ENCODE data around the gene PTPRG.
A peak's percentile ranks its signal among the peaks of the same experiment; 100 is the strongest.

Gene PTPRG

DNA sequence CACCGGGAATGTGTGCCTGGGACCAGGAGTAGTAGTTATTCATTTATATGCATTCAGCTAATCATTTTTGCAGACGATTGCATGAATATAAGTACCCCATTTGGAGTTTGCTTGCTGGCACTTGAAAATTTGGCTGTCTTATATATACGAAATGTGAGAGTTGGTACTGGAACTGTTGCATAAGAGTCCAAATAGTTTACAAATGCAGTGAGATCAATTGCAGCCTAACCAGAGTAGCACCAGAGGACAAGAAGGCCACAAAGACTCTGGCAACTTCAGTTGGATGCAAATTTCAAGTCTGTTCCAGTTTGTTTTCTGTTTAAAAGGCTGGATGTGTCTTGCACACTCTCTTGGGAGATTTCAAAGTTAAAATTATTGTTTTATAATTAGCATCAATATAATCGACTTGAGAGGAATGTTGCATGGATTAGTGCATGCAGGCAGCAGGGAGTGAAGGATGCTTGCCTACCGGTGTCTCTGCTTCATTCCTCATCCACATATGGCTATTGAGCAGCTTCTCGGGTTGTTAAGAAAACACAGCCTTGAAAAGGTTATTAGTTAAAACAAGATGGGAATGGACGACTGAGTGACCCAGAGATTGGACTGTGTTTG lies 213.0 kb downstream of the PTPRG start:
- no peak for DNase-seq

DNA sequence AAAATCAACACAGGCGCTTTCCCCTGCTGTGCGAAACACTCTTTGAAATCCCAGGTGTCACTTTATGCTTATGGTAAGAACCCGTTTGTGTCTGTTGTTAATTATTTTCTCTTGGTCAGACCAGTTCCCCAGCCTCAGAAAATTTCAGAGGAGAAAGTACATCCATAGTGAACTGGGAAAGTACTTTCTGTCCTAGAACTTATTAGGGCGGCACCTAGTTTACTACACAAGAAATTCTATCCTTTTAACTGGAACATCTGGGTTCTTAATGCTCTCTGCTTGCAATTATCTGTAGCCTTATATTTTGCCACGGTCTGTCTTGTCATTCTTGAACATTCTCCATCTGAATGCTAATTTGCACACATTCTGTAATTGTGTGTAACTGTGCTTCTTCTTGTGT lies 215.0 kb downstream of the PTPRG start:
- DNase-seq, result no peak

DNA sequence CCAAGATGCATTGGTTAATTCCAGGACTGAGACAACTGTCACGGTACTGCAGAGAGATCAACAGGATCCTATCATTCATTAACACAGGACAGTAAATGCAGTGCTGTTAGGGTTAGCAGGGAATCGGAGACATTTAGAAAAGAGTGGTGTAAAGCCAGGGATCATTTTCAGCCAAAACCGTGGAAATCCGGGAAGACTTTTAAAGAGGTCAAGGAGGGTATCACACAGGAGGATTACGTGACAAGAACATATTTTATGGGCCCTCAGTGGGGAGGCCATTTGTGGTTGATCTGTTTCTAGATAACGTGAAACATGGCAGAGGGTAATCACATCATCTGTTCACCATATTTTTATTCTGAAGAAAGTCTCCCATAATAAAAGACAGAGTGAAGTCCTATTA lies 216.1 kb downstream of the PTPRG start:
- DNase-seq, result no peak

DNA sequence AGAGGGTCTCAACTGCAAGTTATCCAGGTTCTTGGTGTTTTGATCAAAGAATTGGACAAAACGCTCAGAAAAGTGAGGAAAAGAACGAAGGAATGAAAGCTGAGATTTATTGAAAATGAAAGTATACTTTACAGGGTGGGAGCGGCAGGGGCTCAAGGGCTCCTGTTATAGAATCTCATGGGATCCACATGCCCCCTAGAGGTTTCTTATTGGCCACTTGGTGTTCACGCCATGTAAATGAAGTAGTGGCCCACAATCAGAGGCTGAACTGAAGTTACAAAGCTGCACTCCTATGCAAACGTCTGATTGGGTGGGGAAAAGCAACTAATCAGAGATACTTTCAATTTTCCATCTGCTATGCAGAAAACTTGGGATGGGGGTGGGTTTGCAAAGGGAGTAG lies 216.7 kb downstream of the PTPRG start:
- DNase-seq, result no peak

DNA sequence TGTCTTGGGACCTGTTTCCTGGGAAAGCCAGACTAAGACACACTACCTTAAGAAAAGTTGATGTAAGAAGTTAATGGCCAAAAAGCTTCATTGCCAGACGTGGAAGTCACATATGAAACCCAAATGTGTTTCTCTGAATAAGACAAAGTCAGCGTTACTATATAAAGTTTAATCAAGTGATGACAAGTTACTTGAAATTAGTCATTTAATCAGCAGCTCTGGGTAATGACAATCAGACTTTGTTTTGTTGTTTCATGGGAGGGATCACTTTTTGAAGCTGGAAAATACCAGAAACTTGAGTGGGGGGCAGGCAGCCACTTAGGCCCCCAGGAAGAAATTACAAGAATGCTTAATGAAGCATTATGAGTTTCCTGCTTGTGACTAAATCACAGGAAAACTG lies 218.6 kb downstream of the PTPRG start:
- no peak for DNase-seq

DNA sequence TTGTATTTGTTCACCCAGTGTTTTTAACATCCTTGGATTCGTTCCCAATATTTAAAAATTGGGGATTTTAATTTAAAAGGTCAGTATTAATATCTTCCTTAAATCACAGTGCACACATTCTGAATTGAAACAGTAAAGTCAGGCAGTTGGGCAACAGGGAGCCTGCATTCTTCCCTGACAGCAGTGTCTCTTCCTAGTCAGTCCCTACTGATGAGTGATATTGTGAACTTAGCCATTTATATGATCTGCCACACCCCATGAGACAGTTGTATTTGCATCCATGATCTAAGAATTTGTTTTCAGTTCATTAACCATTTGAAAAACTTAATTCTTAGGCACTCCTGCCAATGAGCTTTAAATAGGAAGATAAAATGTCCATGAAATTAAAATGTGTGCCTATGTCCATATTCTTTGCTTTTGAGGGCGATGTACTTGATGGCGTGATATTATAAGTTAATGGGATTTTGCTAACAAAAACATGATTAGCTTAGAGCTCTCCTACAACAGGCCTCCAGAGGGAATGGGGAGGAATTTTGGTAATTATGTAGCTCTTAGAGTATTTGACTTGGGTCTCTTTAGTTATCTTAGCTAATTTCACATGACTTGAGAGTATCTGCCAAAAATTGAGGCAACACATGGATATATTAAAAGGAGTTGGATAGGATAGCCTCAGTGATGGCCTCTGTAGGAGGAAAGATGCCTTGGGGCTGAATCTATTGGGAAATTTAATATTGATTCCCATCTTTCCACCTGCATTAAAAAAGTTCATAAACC lies 219.3 kb downstream of the PTPRG start:
- DNase-seq, result no peak

DNA sequence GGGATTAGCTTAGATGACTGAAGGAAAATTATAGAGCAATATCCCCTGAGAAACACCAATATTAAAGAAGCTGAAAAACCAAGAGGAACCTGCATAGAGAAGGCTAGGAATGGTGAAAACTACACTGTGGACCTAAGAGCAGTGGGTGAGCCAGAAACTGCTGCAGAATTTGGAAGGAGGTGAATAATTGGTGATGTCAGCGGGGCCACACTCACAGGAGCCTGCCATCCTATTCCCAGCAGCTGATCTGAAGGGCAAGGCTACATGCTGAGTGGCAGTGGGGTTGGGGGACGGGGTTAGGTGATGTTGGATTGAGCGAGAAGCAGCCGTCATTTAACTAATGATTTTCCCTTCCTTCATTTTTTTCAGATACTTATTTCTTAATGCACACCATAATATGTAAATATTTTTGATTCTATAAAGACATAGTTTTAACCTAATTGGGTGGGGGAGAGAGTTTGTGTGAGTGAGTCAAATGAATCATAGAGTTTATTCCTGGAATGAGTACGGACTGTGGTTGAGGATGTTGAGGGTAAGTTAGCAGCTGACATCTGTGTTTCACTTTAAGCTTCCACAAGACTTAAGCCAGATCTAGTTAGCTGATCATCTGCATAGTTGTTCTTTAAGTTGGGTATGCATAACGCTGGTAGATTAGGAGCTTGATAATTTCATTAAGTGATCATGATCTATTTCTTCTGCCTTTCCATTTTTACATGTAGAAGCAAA lies 222.8 kb downstream of the PTPRG start:
- no peak for DNase-seq

DNA sequence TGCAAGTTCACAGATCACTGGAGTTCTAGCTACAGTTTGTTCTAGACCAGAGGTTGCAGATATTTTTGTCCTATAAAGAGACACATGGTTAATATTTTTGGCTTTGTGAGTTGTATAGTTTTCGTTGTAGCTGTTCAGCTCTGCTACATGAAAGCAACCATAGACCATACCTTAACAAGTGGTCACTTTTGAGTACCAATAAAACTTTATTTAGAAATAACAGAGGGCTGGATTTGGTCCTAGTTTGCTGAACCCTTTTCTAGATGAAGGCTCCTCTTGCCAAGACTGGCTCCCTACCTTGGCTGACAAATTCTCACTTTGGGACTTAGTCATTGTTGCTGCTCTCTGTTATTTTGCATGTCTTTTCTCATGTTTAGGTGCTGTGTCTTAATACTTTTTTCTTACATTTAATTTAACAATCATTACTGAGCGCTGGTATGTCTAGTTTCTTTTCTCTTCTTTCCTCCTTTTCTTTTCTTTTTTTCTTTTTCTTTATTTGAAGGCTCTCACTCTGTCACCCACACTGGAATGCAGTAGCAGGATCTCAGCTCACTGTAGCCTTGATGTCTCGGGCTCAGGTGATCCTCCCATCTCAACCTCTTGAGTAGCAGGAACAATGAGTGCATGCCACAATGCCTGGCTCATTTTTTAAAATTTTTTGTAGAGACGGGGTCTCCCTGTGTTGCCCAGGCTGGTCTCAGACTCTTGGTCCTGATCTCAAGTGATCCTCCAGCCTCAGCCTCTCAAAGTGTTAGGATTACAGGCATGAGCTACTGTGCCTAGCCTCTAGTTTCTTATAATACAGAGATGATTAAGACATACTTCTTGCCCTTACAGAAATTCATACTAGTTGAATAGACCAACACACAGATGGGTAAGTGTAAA lies 227.5 kb downstream of the PTPRG start:
- no peak for DNase-seq

DNA sequence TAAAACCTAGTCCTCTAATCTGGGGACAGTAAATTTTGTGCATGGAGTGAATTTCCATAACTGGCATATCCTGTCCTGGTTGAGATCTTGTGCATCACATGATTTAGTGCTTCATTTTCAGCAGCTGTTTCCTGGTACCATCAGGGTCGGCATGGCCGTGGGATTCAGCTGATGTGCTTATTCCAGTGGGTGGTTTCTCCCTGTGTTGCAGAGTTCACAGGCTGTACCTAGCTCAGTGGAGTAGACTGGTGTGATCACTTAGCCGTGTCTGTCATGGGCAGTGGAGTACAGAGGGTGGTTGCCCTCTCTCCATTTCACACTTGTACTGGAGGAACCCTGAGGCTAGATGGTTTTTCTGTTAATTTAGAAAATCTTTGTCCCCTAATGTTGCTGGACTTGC lies 228.5 kb downstream of the PTPRG start:
- no peak for DNase-seq

DNA sequence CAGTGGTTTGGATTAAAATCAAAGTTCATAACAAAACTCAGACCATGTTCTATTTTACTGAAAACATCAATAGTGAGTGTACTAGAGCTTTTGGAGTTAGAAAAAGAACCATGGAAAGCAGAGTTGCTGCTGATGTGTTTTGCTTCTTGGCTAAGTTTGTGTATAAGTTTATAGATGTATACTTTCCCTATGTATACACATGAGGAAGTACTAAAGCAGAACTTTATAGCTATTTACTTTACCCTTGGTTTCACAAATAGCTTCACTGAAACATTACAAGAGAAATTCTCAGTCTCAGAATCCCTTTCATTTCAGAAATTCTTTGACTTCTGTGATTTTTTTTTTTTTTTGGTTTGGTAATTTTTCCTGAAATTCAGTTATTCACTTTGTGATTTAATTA lies 229.0 kb downstream of the PTPRG start:
- DNase-seq, result no peak

DNA sequence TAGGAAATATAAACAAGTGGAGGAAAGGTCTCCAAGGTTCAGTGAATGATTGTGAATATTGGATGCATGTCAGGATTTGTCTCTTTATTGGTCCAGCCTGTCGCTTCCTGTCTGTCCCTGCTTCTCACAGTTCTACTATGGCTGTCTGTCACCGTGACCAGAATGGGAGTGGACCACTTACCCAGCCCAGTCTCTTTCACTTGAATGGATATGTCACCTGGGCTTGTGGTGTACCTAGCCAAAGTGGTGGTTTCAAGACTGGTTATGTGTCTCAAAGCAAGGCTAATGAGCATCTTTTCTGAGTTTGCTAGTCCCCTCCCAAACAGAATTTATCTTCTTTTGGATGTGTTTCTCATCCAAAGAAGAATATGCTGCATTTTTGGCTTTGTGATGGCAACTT lies 231.7 kb downstream of the PTPRG start:
- no peak for DNase-seq

DNA sequence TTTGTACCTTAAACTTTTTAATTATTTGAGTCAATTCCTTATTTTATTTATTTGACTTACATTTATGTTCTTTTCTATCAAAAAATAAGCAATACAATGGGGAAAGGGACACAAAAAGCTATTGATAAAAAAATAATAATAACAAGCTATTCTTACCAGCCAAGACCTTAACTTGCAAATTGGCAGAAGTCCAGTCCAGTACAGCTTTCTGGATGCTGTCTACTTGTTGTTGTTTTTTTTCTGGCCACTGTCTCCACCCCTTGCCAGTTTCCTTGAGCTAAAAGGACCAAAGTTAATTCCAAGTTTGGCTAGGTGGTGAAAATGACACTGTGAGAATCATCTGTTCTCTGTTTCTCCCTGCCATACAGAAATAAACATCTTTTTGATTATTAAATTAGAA lies 232.2 kb downstream of the PTPRG start:
- no peak for DNase-seq

DNA sequence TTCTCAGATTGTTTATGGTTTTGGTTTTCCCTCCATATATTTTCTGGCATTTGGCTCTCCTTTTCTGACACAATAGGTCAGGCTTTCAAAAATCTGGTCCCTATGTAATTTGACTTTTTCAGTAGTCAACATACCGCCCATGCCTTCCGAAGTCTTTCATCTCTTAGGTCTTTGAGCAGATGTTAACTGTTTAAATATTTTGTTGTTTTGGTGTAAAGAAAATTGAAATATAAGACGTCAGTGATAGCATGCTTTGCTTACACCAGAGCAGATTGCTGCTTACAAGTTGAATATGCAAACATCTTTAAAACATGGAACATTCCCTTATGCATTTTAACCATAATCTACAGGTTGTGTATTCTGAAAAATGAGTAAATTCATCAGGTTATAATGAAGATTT lies 233.0 kb downstream of the PTPRG start:
- DNase-seq, result no peak

DNA sequence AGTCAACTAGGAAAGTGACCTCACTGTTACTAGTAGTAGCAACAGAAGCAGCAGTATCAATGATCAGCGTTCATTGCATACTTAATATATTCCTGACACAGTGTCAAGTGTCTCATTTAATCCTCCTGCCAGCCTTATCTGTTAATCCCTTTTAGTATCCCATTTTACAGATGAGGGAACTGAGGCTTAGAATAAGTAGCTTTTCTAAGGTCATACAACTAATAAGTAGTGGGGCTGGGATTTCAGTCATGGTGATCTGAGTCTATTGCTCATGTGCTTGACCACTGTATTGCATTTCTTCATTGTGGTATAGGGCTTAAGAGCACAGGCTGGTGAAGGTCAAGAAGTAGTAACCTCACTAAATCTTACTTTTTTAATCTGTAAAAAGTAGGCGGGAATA lies 233.6 kb downstream of the PTPRG start:
- DNase-seq, result no peak

DNA sequence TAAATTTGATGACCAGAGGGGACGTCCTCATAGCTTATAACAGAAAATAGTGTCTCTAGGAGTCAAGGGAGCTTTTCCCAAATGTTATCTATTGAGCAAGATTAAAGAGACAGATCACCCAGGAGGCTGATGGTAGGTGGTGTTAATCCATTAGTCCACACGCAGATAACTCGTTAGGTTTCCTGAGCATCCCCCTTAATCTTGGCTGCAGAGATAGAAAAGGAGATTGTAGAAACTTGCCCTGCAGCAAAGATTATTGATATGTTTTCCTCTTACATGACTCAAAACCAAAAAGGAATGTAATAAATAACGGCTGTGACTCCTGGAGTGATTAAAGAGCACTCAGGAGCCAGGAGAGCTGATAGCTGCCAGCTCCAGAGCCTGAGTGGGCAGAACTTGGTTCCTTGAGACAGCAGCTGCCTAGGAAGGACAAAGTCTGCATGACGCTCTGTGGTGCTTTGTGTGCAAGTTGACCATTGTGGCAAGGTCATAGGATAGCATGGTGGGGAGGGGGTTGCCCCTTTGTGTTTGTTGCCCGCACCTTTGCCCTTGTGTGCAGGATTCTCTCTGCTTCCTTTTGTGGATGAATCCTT lies 234.8 kb downstream of the PTPRG start:
- no peak for DNase-seq

DNA sequence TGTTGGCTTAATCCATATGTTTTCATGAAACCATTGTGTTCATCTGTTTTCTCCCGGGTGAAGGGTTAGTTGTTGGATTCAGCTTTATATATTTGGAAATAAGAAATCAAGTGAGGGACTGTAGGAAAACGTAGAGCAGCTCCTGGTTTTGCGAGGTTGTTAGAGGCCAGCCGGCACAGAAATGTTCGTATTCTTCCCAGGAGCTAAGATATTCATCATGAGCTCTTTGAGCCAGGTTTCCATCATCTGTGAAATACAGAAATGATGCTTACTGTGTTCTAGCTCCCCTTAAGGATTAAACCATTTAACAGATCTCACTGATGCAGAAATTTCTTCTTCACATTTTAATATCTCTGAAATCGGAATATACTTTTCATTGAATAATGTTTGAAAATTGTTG lies 235.5 kb downstream of the PTPRG start:
- DNase-seq, result no peak

DNA sequence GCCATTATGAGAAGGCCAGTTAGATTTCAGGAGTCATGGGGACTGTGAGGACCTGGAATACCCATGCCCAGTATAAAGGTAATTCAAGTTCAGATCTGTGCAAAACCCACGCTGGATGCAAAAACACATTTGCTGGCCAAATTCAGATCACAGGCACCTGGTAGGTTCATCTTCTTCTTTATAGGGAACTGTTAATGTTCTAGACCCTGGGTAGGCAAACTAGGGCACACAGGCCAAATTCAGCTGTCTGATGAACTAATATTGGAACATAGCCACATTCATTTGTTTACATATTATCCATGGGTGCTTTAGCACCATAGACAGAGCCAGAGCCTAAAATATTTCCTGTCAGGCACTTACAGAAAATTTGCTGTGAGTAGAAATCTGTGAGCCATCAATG lies 241.4 kb downstream of the PTPRG start:
- DNase-seq, result no peak

DNA sequence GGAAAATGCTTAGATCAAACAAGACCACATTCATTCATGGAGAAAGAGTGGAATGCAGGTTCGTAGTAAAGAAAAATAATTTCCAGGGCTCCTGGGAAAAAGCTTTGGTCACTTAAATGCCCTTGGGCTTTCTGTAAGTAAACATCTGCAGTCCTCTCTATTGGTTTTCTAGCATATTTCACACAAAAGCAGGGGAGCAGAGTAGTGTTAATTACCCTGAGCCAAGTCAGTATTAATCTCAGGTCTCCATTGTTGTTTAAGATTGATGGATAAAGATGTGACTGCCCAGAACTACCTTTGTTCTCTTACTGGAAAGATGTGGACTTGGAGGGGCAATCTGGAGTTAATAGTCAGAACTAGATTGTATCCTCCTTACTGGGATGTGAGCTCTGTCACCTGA lies 242.6 kb downstream of the PTPRG start:
- DNase-seq, result no peak

DNA sequence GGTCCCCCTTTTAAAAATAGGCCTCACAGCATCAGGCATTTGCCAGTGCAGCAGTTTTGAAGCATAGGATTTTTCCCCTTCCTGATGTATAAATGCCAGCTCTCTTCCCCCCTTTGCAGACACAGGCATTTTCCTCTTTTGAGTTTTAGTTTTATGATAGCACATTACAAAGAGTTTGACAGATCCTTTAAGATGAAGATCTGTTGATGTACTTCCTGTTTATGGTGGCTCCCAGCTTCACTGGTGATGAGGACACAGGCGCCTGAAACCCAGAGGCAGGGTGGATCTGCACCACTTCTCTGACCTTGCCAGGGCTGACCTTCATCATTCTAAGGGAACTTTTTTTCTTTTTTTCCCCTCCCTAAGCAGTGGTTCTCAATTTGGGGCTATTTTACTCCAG lies 243.4 kb downstream of the PTPRG start:
- no peak for DNase-seq

DNA sequence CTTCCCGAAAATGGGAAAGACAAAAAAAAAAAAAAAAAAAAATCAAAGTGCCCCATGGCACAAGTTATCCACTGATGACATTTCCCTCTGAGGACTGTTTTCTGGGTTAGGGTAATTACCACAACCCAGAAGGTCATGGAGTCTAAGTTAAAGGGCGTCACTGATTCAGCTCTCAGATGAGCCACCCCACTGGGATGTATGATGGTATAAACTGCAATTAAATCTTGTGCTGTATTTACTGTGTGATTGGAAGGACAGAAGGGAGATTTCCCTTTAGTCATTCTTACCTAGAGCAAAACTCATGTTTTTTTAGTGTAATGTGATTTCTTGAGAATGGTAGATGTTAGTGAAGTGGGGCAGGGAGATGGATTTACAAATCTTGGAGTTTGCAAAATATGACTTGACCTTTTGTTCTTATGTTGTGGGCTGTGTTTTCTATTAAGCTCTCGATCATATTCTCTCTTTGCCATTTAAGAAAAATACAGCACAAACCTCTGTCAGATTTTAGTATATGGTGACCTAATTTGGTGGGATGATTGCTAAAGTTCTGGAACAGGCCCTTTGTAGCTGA lies 244.2 kb downstream of the PTPRG start:
- DNase-seq, result no peak

DNA sequence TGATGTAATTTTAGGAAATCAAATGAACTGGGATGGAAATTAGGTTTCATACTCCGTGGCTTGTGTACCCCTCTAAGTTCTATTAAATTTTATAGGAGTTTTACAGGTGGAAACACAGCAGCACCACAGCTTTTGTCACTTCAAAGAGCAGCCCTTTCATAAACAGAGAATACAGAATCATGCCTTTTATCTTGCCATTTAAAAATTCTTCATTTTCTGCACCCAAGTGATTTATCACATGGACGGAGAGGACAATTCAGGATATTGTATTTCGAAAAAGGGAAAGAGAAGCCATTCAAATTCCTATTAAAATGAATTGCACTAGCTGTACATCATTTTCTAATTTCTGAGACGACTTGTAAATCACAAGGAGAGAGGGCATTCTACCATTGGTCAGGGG lies 245.4 kb downstream of the PTPRG start:
- no peak for DNase-seq

DNA sequence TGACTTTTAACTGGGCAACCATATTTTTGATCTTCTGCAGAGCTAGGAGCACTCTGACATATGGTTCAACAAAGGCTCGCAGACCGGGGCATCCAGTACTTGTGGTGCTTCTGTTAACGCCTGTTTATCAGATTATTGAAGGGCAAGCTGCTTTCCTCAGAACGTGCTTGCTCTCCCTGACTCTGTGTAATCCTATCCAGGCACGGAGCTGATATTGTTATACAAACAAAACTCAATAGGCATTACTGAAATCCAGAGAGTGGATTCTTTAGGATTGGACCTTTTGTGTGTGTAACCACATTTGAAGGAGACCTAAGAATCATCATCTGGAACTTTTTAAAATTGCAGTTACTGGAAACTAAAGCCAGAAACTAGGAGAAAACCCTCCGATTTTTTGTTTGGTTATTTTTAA lies 246.5 kb downstream of the PTPRG start:
- DNase-seq, result no peak

DNA sequence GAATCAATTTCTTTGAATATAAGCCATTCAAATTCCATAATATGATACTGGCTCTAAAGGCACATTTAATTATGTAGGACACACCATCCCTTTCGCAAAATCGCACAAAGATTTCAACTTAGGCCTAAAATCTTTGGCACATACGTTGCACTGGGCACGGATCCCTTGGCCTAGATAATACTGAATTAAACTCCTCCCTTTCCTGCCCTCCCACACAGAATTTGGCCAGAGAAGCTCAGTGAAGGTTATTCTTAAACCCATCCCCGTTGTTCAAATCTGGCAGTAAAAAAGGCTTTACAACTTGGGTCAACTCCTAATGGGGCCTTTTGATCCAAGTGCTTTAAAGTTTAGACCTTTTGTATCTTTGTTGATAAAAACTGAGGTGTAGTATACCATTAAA lies 247.2 kb downstream of the PTPRG start:
- peak; percentile 62 for DNase-seq
